ENCODE measurements around the gene TSFM. TPM values are rescaled to one million over a fixed set of nuclear protein-coding genes. Genes with fewer than 3 reads are reported as not detected.
A peak's percentile ranks its signal among the peaks of the same experiment; 100 is the strongest.

The TSFM gene
- total and polyA plus RNA-seq, 4 donors, result 15.0 to 22.9 (median 19.3) TPM

- Histone ChIP-seq H3K4me1 (ENCODE audit: control insufficient read depth in 1 of 2, insufficient read depth in 2 of 2, low read length in 2 of 2) (no peaks in the 10 kb centered on the region), H3K36me3 (ENCODE audit: control insufficient read depth in 1 of 2, insufficient read depth in 2 of 2, low read length in 1 of 2) (peaks cover 0 to 2% of the 10 kb centered on the region in 2 donors), H3K27me3 (ENCODE audit: control insufficient read depth in 1 of 2, insufficient read depth in 2 of 2, low read length in 1 of 2) (no peaks in the 10 kb centered on the region), H3K4me3 (ENCODE audit: low read length in 2 of 2) (no peak overlapping the region), H3K27ac (ENCODE audit: low read depth in 1 of 2, low read length in 2 of 2) (no peak overlapping the region), H3K9me3 (ENCODE audit: control insufficient read depth, low read length) (no peaks in the 10 kb centered on the region)
- no peak for DNase-seq
- ATAC-seq (ENCODE audit: low FRiP score), result no peak
- WGBS, 2 donors, result 44% methylated on average over 3 of the region's 3 CpGs
- intact Hi-C loops (cut with DNase I), result no loop called here
Observed at GRCh38 chr12:57759360-57759980, 23.1 kb upstream of the TSFM start.

GRCh38 chr12:57760347-57760982 lies 22.1 kb upstream of the TSFM start:
- no peak overlapping the region for H3K27ac ChIP-seq (ENCODE audit: low read depth in 1 of 2, low read length in 2 of 2)
- no peaks in the 10 kb centered on the region for H3K27me3 ChIP-seq (ENCODE audit: control insufficient read depth in 1 of 2, insufficient read depth in 2 of 2, low read length in 1 of 2)
- H3K9me3 ChIP-seq (ENCODE audit: control insufficient read depth, low read length), result no peaks in the 10 kb centered on the region
- ATAC-seq (ENCODE audit: low FRiP score), result no peak
- DNase-seq, result no peak
- H3K36me3 ChIP-seq (ENCODE audit: control insufficient read depth in 1 of 2, insufficient read depth in 2 of 2, low read length in 1 of 2), result peaks cover 0 to 2% of the 10 kb centered on the region in 2 donors
- WGBS, 2 donors, result 95 to 96% methylated on average over 3 of the region's 3 CpGs
- H3K4me1 ChIP-seq (ENCODE audit: control insufficient read depth in 1 of 2, insufficient read depth in 2 of 2, low read length in 2 of 2), result no peaks in the 10 kb centered on the region
- H3K4me3 ChIP-seq (ENCODE audit: low read length in 2 of 2), result no peak overlapping the region
- intact Hi-C loops (cut with DNase I), result no loop called here

- intact Hi-C loops (cut with DNase I), result no loop called here
- H3K9me3 ChIP-seq (ENCODE audit: control insufficient read depth, low read length), result no peaks in the 10 kb centered on the region
- H3K4me1 ChIP-seq (ENCODE audit: control insufficient read depth in 1 of 2, insufficient read depth in 2 of 2, low read length in 2 of 2), result no peaks in the 10 kb centered on the region
- no peak overlapping the region for H3K4me3 ChIP-seq (ENCODE audit: low read length in 2 of 2)
- H3K36me3 ChIP-seq (ENCODE audit: control insufficient read depth in 1 of 2, insufficient read depth in 2 of 2, low read length in 1 of 2), result peaks cover 0 to 2% of the 10 kb centered on the region in 2 donors
- DNase-seq, result no peak
- ATAC-seq (ENCODE audit: low FRiP score), result no peak
- no peak overlapping the region for H3K27ac ChIP-seq (ENCODE audit: low read depth in 1 of 2, low read length in 2 of 2)
- 94 to 95% methylated on average over 4 of the region's 4 CpGs for WGBS, 2 donors
- H3K27me3 ChIP-seq (ENCODE audit: control insufficient read depth in 1 of 2, insufficient read depth in 2 of 2, low read length in 1 of 2), result no peaks in the 10 kb centered on the region
Observed at GRCh38 chr12:57761391-57761998, 21.1 kb upstream of the TSFM start.

GRCh38 chr12:57762463-57762862 lies 20.1 kb upstream of the TSFM start:
- H3K4me1 ChIP-seq (ENCODE audit: control insufficient read depth in 1 of 2, insufficient read depth in 2 of 2, low read length in 2 of 2), result no peaks in the 10 kb centered on the region
- no peak overlapping the region for H3K27ac ChIP-seq (ENCODE audit: low read depth in 1 of 2, low read length in 2 of 2)
- H3K27me3 ChIP-seq (ENCODE audit: control insufficient read depth in 1 of 2, insufficient read depth in 2 of 2, low read length in 1 of 2), result no peaks in the 10 kb centered on the region
- ATAC-seq (ENCODE audit: low FRiP score) (no peak), DNase-seq (no peak)
- intact Hi-C loops (cut with DNase I), result no loop called here
- no peak overlapping the region for H3K4me3 ChIP-seq (ENCODE audit: low read length in 2 of 2)
- peaks cover 0 to 2% of the 10 kb centered on the region in 2 donors for H3K36me3 ChIP-seq (ENCODE audit: control insufficient read depth in 1 of 2, insufficient read depth in 2 of 2, low read length in 1 of 2)
- no peaks in the 10 kb centered on the region for H3K9me3 ChIP-seq (ENCODE audit: control insufficient read depth, low read length)
- WGBS, 2 donors, result 95 to 97% methylated on average over 2 of the region's 2 CpGs

GRCh38 chr12:57763881-57764661 lies 18.5 kb upstream of the TSFM start:
- WGBS, 2 donors, result 76 to 78% methylated on average over 6 of the region's 6 CpGs
- H3K27me3 ChIP-seq (ENCODE audit: control insufficient read depth in 1 of 2, insufficient read depth in 2 of 2, low read length in 1 of 2), result no peaks in the 10 kb centered on the region
- no peak overlapping the region for H3K4me3 ChIP-seq (ENCODE audit: low read length in 2 of 2)
- ATAC-seq (ENCODE audit: low FRiP score) (no peak), DNase-seq (no peak)
- H3K4me1 ChIP-seq (ENCODE audit: control insufficient read depth in 1 of 2, insufficient read depth in 2 of 2, low read length in 2 of 2), result no peaks in the 10 kb centered on the region
- no peak overlapping the region for H3K27ac ChIP-seq (ENCODE audit: low read depth in 1 of 2, low read length in 2 of 2)
- intact Hi-C loops (cut with DNase I), result no loop called here
- no peaks in the 10 kb centered on the region for H3K36me3 ChIP-seq (ENCODE audit: control insufficient read depth in 1 of 2, insufficient read depth in 2 of 2, low read length in 1 of 2)
- H3K9me3 ChIP-seq (ENCODE audit: control insufficient read depth, low read length), result no peaks in the 10 kb centered on the region

GRCh38 chr12:57764662-57765002 lies 18.0 kb upstream of the TSFM start:
- Histone ChIP-seq H3K4me1 (ENCODE audit: control insufficient read depth in 1 of 2, insufficient read depth in 2 of 2, low read length in 2 of 2) (no peaks in the 10 kb centered on the region), H3K27me3 (ENCODE audit: control insufficient read depth in 1 of 2, insufficient read depth in 2 of 2, low read length in 1 of 2) (no peaks in the 10 kb centered on the region)

GRCh38 chr12:57765003-57765697 lies 17.4 kb upstream of the TSFM start:
- no peak overlapping the region for H3K4me3 ChIP-seq (ENCODE audit: low read length in 2 of 2)
- ATAC-seq (ENCODE audit: low FRiP score), result peak; percentile 58
- no peak overlapping the region for H3K27ac ChIP-seq (ENCODE audit: low read depth in 1 of 2, low read length in 2 of 2)
- intact Hi-C loops (cut with DNase I), result no loop called here
- H3K9me3 ChIP-seq (ENCODE audit: control insufficient read depth, low read length), result no peaks in the 10 kb centered on the region
- no peaks in the 10 kb centered on the region for H3K4me1 ChIP-seq (ENCODE audit: control insufficient read depth in 1 of 2, insufficient read depth in 2 of 2, low read length in 2 of 2)
- DNase-seq, result peak; percentile 70 to 87
- H3K27me3 ChIP-seq (ENCODE audit: control insufficient read depth in 1 of 2, insufficient read depth in 2 of 2, low read length in 1 of 2), result no peaks in the 10 kb centered on the region
- 2% methylated on average over 58 to 60 of the region's 60 CpGs for WGBS, 2 donors
- no peaks in the 10 kb centered on the region for H3K36me3 ChIP-seq (ENCODE audit: control insufficient read depth in 1 of 2, insufficient read depth in 2 of 2, low read length in 1 of 2)

More at GRCh38 chr12:57764662-57765002, 18.0 kb upstream of the TSFM start:
- Histone ChIP-seq H3K4me3 (ENCODE audit: low read length in 2 of 2) (no peak overlapping the region), H3K36me3 (ENCODE audit: control insufficient read depth in 1 of 2, insufficient read depth in 2 of 2, low read length in 1 of 2) (no peaks in the 10 kb centered on the region), H3K9me3 (ENCODE audit: control insufficient read depth, low read length) (no peaks in the 10 kb centered on the region), H3K27ac (ENCODE audit: low read depth in 1 of 2, low read length in 2 of 2) (no peak overlapping the region)
- DNase-seq (no peak), ATAC-seq (ENCODE audit: low FRiP score) (no peak)
- WGBS, 2 donors, result 18 to 20% methylated on average over 17 of the region's 17 CpGs
- intact Hi-C loops (cut with DNase I), result no loop called here

- no peaks in the 10 kb centered on the region for H3K27me3 ChIP-seq (ENCODE audit: control insufficient read depth in 1 of 2, insufficient read depth in 2 of 2, low read length in 1 of 2)
- intact Hi-C loops (cut with DNase I), result no loop called here
- H3K36me3 ChIP-seq (ENCODE audit: control insufficient read depth in 1 of 2, insufficient read depth in 2 of 2, low read length in 1 of 2), result no peaks in the 10 kb centered on the region
- no peaks in the 10 kb centered on the region for H3K9me3 ChIP-seq (ENCODE audit: control insufficient read depth, low read length)
- DNase-seq (peak in 1 of 2 donors; percentile 75), ATAC-seq (ENCODE audit: low FRiP score) (peak; percentile 26)
- H3K4me1 ChIP-seq (ENCODE audit: control insufficient read depth in 1 of 2, insufficient read depth in 2 of 2, low read length in 2 of 2), result no peaks in the 10 kb centered on the region
- no peak overlapping the region for H3K27ac ChIP-seq (ENCODE audit: low read depth in 1 of 2, low read length in 2 of 2)
- WGBS, 2 donors, result 1 to 2% methylated on average over 40 of the region's 40 CpGs
- H3K4me3 ChIP-seq (ENCODE audit: low read length in 2 of 2), result peak overlapping the region in 1 of 2 donors; percentile 10
Observed at GRCh38 chr12:57765698-57766463, 16.7 kb upstream of the TSFM start.
